Heart left ventricle (tissue), 16 donors: Measurements from ENCODE around the gene TRPT1. TPM values are rescaled to one million over a fixed set of nuclear protein-coding genes. Genes with fewer than 3 reads are reported as not detected.
A peak's percentile ranks its signal among the peaks of the same experiment; 100 is the strongest.

ENCODE experiments used
- ATAC-seq, 4 donors: fragments of 200-7000 bp; cut with Tn5 transposase; one replicate each; pipeline ENCODE4 v1.9.1; 2020 to 2022; ENCODE audit warnings: moderate library complexity in 4 of 4, mild to moderate bottlenecking in 3 of 4, moderate number of reproducible peaks in 1 of 4
- DNase-seq, 5 donors: peaks; one replicate each; pipeline ENCODE4 v3.0.0-alpha.2; 2020
- H3K27ac ChIP-seq, 12 donors: fragments of 200-600 bp; sonication (generic) in 4 of 12; one replicate each; pipeline versions ENCODE4 v1.5.0 to v1.8.0; 2016 to 2022; ENCODE audit warnings: mild to moderate bottlenecking in 2 of 12
- H3K27me3 ChIP-seq, 9 donors: fragments of 200-600 bp; sonication (generic) in 2 of 9; one replicate each; pipeline versions ENCODE4 v1.5.1 to v1.8.0; 2016 to 2022; ENCODE audit warnings: mild to moderate bottlenecking in 3 of 9
- H3K36me3 ChIP-seq, 9 donors: fragments of 200-600 bp; sonication (generic) in 2 of 9; one replicate each; pipeline versions ENCODE4 v1.5.0 to v1.8.0; 2018 to 2022; ENCODE audit warnings: mild to moderate bottlenecking in 2 of 9
- H3K4me1 ChIP-seq, 12 donors: fragments of 200-600 bp; sonication (generic) in 4 of 12; one replicate each; pipeline versions ENCODE4 v1.5.0 to v1.8.0; 2016 to 2022; ENCODE audit warnings: mild to moderate bottlenecking in 3 of 12
- H3K4me3 ChIP-seq, 12 donors: fragments of 200-600 bp; sonication (generic) in 4 of 12; one replicate each; pipeline versions ENCODE4 v1.5.0 to v1.8.0; 2017 to 2022; ENCODE audit warnings: mild to moderate bottlenecking in 9 of 12, moderate library complexity in 4 of 12
- H3K9me3 ChIP-seq, 12 donors: fragments of 200-600 bp; sonication (generic) in 4 of 12; one replicate each; pipeline versions ENCODE4 v1.5.0 to v1.8.0; 2016 to 2022; ENCODE audit warnings: mild to moderate bottlenecking in 1 of 12
- CTCF ChIP-seq, 12 donors: fragments of 200-600 bp; sonication (generic) in 4 of 12; IDR thresholded peaks; one replicate each; pipeline versions ENCODE4 v1.5.0 to v1.8.0; 2018 to 2022; ENCODE audit warnings: antibody characterized with exemption in 12 of 12, mild to moderate bottlenecking in 5 of 12
- POLR2A ChIP-seq, 2 donors: fragments of 450-650 bp; IDR thresholded peaks; one replicate each; pipeline ENCODE4 v1.6.1; 2017; ENCODE audit warnings: antibody characterized with exemption in 2 of 2, mild to moderate bottlenecking in 2 of 2, moderate library complexity in 2 of 2
- WGBS, 4 donors: extraction: QIAGEN DNeasy Blood & Tissue Kit in 2 of 4; methylation state at CpG; one replicate each; pipeline versions ENCODE4 v1.1.5 to v1.1.7; 2013 to 2018; 5-methylcytosine and 5-hydroxymethylcytosine counted together
- intact Hi-C, 10 donors: fragments of 100-400 bp; cut with DNase I; formaldehyde crosslinking; loops; one replicate each; pipeline versions ENCODE4 v1.11.1 to v1.14.2; 2022
- polyA plus RNA-seq, 2 donors: library from polyadenylated mRNA; stranded (reverse); fragments of 200-250 nt; gene quantifications; one replicate each; pipeline ENCODE4 v1.2.3, GENCODE V29; 2013
- total RNA-seq, 9 donors: library from RNA; depleted of rRNA in 2 of 9; stranded (reverse); fragments of >200 nt in 2 of 9; fragmentation: NEBNext Ultra II Directional in 3 of 9; extraction: Animal tissue kit (Norgen Biotek cat#: 25700) in 3 of 9; gene quantifications; one replicate each; pipeline versions ENCODE4 v1.1.0 to v1.2.4, GENCODE V29; 2016 to 2023
- donor health status: ischemic (EF 13 %, LVEDD 7.1; RV severe dilation, severe dysfunction).
- donor health status: healthy with polysubstance abuse.
- donor health status: DM: no; HTN: yes; CAD: no.
- donor health status: DM: no; HTN: no; CAD: no.
- donor health status: ischemic (EF 25% LVEDD 6.9; RV normal size, moderate dysfunction).
- donor health status: ischemic (EF 25% LVEDD 5.7; RV mildly dilated, moderate dysfunction).
- donor health status: healthy.
- donor health status: DM: yes; HTN: yes; CAD: no.
- donor health status: ischemic (EF 35%, LVEDD 5.7; RV mildly dilated, moderate dysfunction).
- donor health status: nonischemic (EF 11% LVEDD 7.7; RV severe dilation, severe dysfunction).
- donor health status: DM: yes; HTN: yes; CAD: no.
- donor health status: PGD.
- donor health status: ischemic (EF 29% LVEDD 5.4; RV normal size, mild dysfunction).
- donor health status: nonischemic (EF 23%, LVEDD 6.1; RV moderate dilation, normal function).

TRPT1 gene
- total and polyA plus RNA-seq, 11 donors, result 51.2 to 146 (median 65.3) TPM

GRCh38 chr11:64227405-64227956, 1.5 kb upstream of the TRPT1 start:
- DNase-seq (peak in 1 of 5 donors; percentile 30), ATAC-seq (no peak)
- 70 to 83% (median 76%) methylated on average over 3 of the region's 3 CpGs for WGBS, 4 donors
- H3K27ac ChIP-seq, result peak overlapping the region in 10 of 12 donors; percentile 86 to 98 (median 96)
- peak overlapping the region in 10 of 12 donors; percentile 56 to 94 (median 83) for H3K4me3 ChIP-seq
- H3K9me3 ChIP-seq, result no peaks in the 10 kb centered on the region
- no peak for TF ChIP-seq CTCF (IDR thresholded peaks at IDR 0.05)
- TF ChIP-seq POLR2A (IDR thresholded peaks at IDR 0.05), result no peak
- peaks cover 3 to 71% (median 46%) of the 10 kb centered on the region in 12 donors for H3K4me1 ChIP-seq
- H3K27me3 ChIP-seq, result no peaks in the 10 kb centered on the region
- peaks cover 0 to 18% (median 4%) of the 10 kb centered on the region in 9 donors for H3K36me3 ChIP-seq
- intact Hi-C loops, result loop anchor here in 2 of 10 donors (2.0 to 5.0 kb wide), 2 partner anchors 40 to 41 kb away; partner anchors contain the start of gene STIP1 (in 2 of the 2)

GRCh38 chr11:64226507-64227051, 593 bp upstream of the TRPT1 start:
- H3K4me3 ChIP-seq, result peak overlapping the region; percentile 56 to 94 (median 83)
- H3K36me3 ChIP-seq, result peaks cover 0 to 24% (median 4%) of the 10 kb centered on the region in 9 donors
- intact Hi-C loops, result loop anchor here in 3 of 10 donors (1.0 to 5.0 kb wide), 3 partner anchors 39 to 40 kb away; partner anchors contain the start of gene STIP1 (in 3 of the 3)
- WGBS, 4 donors, result 11 to 18% (median 14%) methylated on average over 14 to 26 of the region's 26 CpGs
- H3K27me3 ChIP-seq, result no peaks in the 10 kb centered on the region
- no peak for TF ChIP-seq POLR2A (IDR thresholded peaks at IDR 0.05)
- TF ChIP-seq CTCF (IDR thresholded peaks at IDR 0.05), result no peak
- no peaks in the 10 kb centered on the region for H3K9me3 ChIP-seq
- peaks cover 3 to 65% (median 42%) of the 10 kb centered on the region in 12 donors for H3K4me1 ChIP-seq
- ATAC-seq (peak; percentile 17 to 52 (median 48)), DNase-seq (peak; percentile 73 to 85 (median 76))
- peak overlapping the region; percentile 82 to 98 (median 96) for H3K27ac ChIP-seq

DNA sequence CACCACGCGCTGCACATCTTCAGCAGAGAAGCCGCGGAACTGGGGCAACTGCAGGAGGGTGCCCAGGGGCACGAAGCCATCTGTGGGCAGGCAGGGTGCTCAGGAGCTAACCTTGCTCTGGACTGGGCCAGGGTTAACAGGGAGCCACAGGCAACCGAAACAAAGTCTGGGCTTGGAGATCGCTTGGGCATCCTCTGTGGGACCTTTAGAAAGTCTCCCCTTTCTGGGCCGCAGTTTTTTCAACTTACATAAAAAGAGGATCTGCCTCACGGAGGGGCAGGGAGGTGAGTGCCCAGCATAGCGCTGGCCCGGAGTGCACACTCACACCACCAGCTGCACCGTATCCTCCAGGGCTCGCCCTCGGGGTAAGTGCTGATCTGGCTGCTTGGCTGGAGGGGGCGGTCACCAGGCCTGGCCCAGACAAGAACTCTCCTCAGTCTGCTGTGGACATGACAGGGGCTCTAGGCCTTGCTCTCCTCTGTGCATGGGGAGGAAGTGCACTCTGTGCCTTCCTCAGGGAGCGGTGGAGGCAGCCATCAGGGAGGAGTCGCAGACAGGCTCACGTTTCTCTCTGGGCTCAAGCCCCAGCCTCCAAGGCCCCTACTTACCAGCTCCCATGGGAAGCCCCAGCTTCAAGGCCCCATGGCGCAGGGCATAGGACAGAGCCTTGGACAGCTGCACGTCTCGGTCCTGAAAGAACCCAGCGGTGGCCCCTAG, 937 bp downstream of the TRPT1 start:
- ATAC-seq, result peak in 1 of 4 donors; percentile 1
- WGBS, 4 donors, result 63 to 78% (median 67%) methylated on average over 14 to 22 of the region's 22 CpGs
- Histone ChIP-seq H3K27me3 (no peaks in the 10 kb centered on the region), H3K36me3 (peaks cover 0 to 39% (median 11%) of the 10 kb centered on the region in 9 donors), H3K27ac (peak overlapping the region; percentile 82 to 98 (median 96)), H3K9me3 (no peaks in the 10 kb centered on the region), H3K4me3 (peak overlapping the region; percentile 56 to 94 (median 83)), H3K4me1 (peaks cover 3 to 54% (median 36%) of the 10 kb centered on the region in 12 donors)
- no peak for TF ChIP-seq POLR2A (IDR thresholded peaks at IDR 0.05)
- no peak for TF ChIP-seq CTCF (IDR thresholded peaks at IDR 0.05)
- intact Hi-C loops, result loop anchor here in 2 of 10 donors (2.0 to 5.0 kb wide), 2 partner anchors 38 to 44 kb away; partner anchors contain the start of gene STIP1 (in 1 of the 2)
- DNase-seq, result peak in 2 of 5 donors; percentile 25 to 27
